ENCODE measurements around the gene SP9. TPM values are rescaled to one million over a fixed set of nuclear protein-coding genes. Genes with fewer than 3 reads are reported as not detected.

Gene SP9
- total and polyA plus RNA-seq, 9 of the 15 experiments (the other 6 are each of a cell fraction or from before 2014, with no cell fraction given) = 0.04 to 0.23 (median 0.11) TPM; not detected in 3

DNA sequence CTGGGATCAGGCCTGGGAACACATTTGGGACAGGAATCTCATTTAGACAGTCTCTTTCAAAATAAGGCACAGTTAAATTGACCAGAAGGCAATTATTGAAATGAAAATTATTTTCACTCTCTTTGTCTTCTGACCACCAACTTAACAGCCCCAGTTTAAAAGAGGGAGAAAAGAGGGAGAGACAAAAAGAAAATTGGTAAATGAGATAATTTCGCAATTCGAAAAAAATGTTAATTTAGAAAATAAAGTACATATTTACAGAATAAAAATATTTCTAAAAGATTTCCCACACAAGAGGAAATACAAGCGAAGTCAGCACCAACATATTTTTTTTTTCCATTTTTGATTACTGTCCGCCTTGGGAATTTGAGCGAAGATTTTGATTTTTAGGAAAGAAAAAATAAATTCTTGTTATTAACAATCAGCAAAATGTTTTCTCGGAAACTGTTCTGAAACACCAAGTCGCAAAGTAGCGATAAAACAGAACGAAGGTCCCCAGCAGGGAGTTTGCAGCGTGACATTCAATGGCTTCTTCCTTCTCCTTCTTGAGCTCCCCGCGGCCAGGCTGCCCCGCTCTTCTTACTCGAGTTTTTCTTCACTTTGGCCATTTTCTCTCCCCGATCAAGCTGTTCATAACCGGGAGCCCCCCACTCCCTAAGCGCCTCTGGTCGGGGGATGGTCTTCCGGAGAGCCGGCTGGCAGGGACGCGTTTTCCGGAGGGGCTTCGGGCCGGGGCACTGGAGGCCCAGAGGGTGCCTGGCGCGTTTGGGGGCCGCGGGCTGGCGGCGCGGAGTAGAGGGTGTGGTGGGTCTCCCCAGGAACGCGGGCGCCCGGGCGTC is 5.0 kb downstream of the SP9 start:
- 62% methylated on average over 29 of the region's 37 CpGs for WGBS (ENCODE audit: insufficient coverage, low coverage, missing lambda C conversion rate)
- no peak overlapping the region for H3K4me2 ChIP-seq (ENCODE audit: insufficient read depth, low read length)
- FAIRE-seq = no peak
- CTCF ChIA-PET (ENCODE audit: low intra/inter-chr PET ratio) = interaction anchor here (5.2 kb wide), 1 partner anchor 182 kb away, joined by 44 read pairs; no protein-coding TSS in a partner anchor
- peaks cover 10 to 31% of the 10 kb centered on the region in 2 experiments; a peak in 3 of 5 replicates for H3K27me3 ChIP-seq (ENCODE audit: control insufficient read depth in 2 of 2, insufficient read depth in 2 of 2, low read length in 2 of 2)
- TF ChIP-seq CEBPG (CRISPR knock-in tag; IDR thresholded peaks at IDR 0.05) = no peak
- peak; percentile 14 to 66; a peak in 2 of 4 replicates for TF ChIP-seq CEBPG (tag; conservative IDR thresholded peaks at IDR 0.05 in 1 of 2, IDR thresholded peaks at IDR 0.05 in 1 of 2)
- no peak for TF ChIP-seq RBM39 (optimal IDR thresholded peaks at IDR 0.05; ENCODE audit: low read depth, low read length)
- peak; percentile 45; the same call in 1 of the 2 replicates for TF ChIP-seq CEBPB (tag; IDR thresholded peaks at IDR 0.05)
- H3K9ac ChIP-seq (ENCODE audit: insufficient read depth in 1 of 2, low read depth in 2 of 2, low read length in 2 of 2) = no peak overlapping the region
- ATAC-seq = no peak
- H3K79me2 ChIP-seq (ENCODE audit: control insufficient read depth, insufficient read depth, low read length) = no peaks in the 10 kb centered on the region
- BruUV-seq (replicated peaks) = no TSS peak
- in situ Hi-C loops (cut with MboI) (loop anchor here (10.0 kb wide), 2 partner anchors 295 to 765 kb away; no protein-coding TSS in a partner anchor), intact Hi-C loops (cut with micrococcal nuclease) (loop anchor here (2.0 to 10.0 kb wide), 8 partner anchors 92 to 1315 kb away; partner anchors contain the start of genes OLA1 and SP3)
- no peak for DNase-seq (ENCODE audit: extremely low read depth in 1 of 4, low spot score in 3 of 4)
- no peak overlapping the region for H3K27ac ChIP-seq (ENCODE audit: extremely low read depth, low read depth, low read length)
- no peak overlapping the region for H3K4me3 ChIP-seq
- no peaks in the 10 kb centered on the region for H3K9me1 ChIP-seq (ENCODE audit: control insufficient read depth, insufficient read depth, low read length)
- H3K36me3 ChIP-seq (ENCODE audit: control insufficient read depth, insufficient read depth, low read length) = no peaks in the 10 kb centered on the region
- POLR2A ChIA-PET = no interaction called here
- peaks cover 16 to 58% of the 10 kb centered on the region in 2 experiments; a peak in 3 of 5 replicates for H3K4me1 ChIP-seq (replicated peaks in 1 of 2; ENCODE audit: control insufficient read depth in 2 of 2, insufficient read depth in 2 of 2, low read length in 2 of 2)
- no peaks in the 10 kb centered on the region for H3K9me3 ChIP-seq (replicated peaks; ENCODE audit: control insufficient read depth, insufficient read depth, low read depth, low read length)
- no peak overlapping the region for H2AFZ ChIP-seq (ENCODE audit: low read depth, low read length)
- no peaks in the 10 kb centered on the region for H4K20me1 ChIP-seq (replicated peaks; ENCODE audit: control insufficient read depth, insufficient read depth, low read length)
